ENCODE data around the gene TUBA1A.
"Not testable (repeated sequence)": the region's sequence is repeated elsewhere in the genome, so short reads cannot be mapped to it uniquely, and the experiment has no call there.

Gene TUBA1A

DNA sequence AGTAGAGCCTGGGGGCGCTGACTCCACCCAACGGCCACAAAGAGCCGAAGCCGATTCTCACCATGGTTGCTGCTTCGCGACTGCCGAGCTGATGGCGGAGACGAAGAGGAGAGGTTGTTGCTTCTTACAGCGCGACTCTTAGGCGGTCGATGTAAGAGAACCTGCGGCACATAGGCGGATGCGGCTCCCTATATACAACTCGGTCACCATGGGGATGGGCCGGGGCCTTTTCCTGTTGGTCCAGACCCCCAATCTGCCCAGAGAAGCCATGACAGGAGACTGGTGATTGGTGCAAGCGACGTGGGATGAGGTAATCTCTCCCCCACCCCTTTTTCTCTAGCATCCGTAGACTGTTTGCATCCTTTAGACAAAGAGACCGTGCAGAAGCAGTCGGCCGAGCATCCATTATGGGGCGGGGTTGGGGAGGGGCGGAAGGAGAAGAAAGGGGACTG is at the start of gene TUBA1A:
Gene TUBA1A (minus strand): TSS at position 165 of the 452 bp plus-strand sequence. CDS start 101 bp downstream, at position 64.
- DNase-seq = peak; percentile 98

GRCh38 chr12:49236423-49236822 is 47.5 kb upstream of the TUBA1A start:
- peak; percentile 30 for DNase-seq

- DNase-seq = peak; percentile 96
Observed at GRCh38 chr12:49233842-49234526, 45.1 kb upstream of the TUBA1A start.

GRCh38 chr12:49232940-49233841 is 44.3 kb upstream of the TUBA1A start:
- DNase-seq = peak; percentile 93

DNA sequence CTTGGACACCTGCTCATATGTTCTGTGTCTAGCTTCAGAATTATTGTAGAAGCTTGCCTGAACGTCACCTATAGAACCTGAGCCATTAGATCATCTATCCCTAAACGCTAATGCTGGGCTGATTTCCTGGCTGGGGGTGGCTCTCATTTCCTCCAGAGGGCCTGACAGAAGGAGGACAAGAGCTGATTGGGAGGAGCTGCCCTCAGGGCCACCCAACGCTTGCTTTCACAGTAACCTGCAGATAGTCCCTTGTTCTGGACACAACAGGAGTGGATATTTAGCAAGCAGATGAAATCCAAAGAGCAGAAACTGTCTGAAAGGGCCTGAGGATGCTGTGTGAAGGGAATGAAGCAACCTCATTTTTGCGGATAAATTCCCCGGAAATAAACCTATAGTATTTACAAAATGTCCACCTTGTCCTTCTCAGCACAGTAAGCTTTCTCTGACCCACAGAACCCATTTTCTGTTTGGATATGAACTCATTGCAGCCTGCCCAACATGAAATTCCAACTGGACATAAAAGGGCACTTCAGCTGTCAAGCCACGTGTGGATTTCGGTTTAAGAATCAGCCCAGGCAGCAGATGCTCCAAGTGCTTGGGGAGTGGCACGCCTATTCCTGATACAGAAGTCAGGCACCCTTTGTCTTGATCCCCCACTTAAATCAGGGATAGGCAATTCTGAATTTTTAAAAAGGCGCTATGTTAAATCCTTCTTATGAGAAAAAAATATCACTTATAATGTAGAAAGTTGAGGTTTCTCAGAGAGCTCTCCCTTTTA is 43.2 kb upstream of the TUBA1A start:
- no peak for DNase-seq

GRCh38 chr12:49230805-49231194 is 41.9 kb upstream of the TUBA1A start:
- DNase-seq = peak; percentile 78

- DNase-seq = no peak
Observed at GRCh38 chr12:49230176-49230804, 41.4 kb upstream of the TUBA1A start.

- DNase-seq = no peak
Observed at GRCh38 chr12:49228653-49229052, 39.8 kb upstream of the TUBA1A start.

DNA sequence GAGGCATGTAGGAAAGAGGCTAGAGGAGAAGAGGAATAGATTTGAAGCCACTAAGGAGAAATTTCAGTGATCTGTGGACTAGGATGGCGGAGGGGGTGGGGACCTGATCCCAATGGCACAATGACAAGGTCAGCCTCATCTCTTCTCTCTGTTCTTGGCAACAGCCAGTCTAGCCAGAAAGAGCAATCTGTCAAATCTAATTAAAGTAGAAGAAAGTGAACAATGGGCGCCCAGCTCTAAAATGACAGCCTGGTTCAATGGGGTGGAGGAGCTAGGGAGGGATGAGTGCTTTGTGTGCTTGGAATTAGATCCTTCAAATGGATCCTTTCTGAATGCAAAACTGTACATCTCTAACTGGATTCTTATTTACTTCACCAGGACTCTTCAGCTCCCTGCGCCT is 38.8 kb upstream of the TUBA1A start:
- DNase-seq = no peak

- DNase-seq = peak; percentile 46
Observed at GRCh38 chr12:49225576-49226166, 36.8 kb upstream of the TUBA1A start.

DNA sequence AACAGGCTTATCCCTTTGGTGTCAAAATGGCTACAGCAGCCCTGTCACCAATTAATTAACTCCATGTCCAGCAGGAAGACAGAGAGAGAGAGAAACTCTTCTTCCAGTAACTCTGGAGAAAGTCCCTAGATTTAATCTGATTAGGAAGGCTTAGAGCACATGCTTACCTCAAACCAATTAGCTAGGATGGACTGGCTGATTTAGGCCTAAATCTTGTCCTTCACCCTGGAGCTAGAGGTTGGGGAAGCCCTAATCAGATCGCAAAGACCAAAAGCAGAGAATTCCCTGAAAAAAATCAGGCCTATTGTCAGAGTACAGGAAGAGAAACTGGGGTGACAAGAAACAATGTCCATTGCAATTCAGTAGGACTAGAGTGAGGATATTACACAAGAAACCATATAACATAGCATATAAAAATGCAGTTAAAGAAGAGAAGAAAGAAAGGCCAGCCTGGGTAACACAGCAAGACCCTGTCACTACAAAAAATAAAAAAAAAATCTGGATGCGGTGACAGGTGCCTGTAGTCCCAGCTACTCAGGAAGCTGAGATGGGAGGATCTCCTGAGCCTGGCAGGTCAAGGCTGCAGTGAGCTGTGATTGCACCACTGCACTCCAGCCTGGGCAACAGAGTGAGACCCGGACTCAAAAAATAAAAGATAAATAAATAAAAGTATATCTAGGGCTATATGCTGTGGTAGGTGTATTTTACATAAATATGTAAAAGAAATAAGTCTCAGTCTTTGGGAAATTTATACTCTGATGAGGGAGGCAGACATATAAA is 34.9 kb upstream of the TUBA1A start:
- DNase-seq = no peak

- no peak for DNase-seq
Observed at GRCh38 chr12:49223122-49223521, 34.2 kb upstream of the TUBA1A start.

DNA sequence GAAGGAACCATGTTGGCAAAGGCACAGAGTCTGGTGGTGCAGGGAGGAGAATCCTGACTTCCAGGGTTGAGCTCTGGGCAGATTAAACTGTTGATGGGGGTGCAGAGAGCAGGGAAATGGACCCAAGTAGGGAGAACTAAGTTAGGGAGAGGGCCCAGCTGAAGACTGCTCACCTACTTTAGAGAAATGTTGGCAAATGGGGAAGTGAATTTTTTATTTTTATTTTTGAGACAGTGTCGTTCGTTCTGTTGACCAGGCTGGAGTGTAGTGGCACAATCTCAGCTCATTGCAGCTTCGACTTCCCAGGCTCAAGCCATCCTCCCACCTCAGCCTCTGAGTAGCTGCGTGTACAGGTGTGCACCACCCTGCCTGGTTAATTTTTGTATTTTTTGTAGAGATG is 32.1 kb upstream of the TUBA1A start:
- no peak for DNase-seq

- DNase-seq = no peak
Observed at GRCh38 chr12:49219417-49220026, 30.6 kb upstream of the TUBA1A start.

DNA sequence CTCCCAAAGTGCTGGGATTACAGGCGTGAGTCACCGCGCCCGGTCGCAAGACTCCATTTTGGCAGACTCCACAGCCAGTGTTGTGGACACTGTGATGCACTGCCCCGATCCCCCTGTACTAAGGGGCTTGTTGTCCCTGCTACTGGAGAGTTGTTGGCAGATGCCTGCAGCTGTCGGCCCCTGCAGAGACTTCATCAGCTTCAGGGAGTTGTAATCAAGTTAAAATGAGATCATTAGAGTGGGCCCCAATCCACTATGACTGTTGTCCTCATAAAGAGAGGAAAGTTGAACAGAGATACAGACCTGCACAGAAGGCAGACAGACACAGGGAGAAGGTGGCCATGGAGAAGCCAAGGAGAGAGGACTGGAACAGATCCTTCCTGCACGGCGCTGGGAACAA is 23.7 kb upstream of the TUBA1A start:
- no peak for DNase-seq

GRCh38 chr12:49210703-49211102 is 21.8 kb upstream of the TUBA1A start:
- not testable (repeated sequence) for DNase-seq

DNA sequence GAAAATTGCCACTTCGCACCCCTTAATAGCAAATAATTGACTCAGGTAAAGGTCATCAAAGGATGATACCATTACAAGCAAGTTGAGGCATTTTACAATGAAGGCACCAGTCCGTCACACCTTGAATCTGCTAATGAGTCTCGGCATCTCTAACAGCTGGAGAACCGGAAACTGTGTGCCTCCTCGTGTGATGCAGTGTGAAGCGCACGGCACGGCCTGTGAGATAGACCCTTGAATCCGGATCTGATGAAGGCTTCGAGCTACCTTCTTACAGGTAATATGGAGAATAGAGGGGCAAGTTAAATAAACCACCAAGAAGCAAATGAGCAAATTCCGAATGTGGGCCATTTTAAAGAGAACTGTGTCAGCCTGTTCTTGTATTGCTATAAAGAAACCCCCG is 19.8 kb upstream of the TUBA1A start:
- DNase-seq = no peak

GRCh38 chr12:49208146-49208545 is 19.3 kb upstream of the TUBA1A start:
- no peak for DNase-seq

DNA sequence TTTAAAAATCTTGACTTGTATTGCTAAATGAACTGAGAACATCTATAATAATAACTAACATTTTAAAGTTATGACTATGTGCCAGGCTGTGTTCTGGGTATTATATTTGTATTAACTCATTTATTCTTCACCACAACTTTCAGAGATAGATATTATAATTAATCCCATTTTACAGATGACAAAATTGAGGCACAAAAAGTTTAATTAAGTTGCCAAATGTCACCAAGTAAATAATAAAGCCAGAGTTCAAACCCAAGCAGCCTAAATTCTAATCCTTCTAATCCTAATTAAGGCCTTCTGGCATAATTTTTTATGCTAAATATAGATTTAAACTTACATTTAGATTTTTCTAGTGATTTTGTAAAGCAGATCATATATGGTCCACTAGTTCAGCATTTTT is 17.5 kb upstream of the TUBA1A start:
- no peak for DNase-seq

DNA sequence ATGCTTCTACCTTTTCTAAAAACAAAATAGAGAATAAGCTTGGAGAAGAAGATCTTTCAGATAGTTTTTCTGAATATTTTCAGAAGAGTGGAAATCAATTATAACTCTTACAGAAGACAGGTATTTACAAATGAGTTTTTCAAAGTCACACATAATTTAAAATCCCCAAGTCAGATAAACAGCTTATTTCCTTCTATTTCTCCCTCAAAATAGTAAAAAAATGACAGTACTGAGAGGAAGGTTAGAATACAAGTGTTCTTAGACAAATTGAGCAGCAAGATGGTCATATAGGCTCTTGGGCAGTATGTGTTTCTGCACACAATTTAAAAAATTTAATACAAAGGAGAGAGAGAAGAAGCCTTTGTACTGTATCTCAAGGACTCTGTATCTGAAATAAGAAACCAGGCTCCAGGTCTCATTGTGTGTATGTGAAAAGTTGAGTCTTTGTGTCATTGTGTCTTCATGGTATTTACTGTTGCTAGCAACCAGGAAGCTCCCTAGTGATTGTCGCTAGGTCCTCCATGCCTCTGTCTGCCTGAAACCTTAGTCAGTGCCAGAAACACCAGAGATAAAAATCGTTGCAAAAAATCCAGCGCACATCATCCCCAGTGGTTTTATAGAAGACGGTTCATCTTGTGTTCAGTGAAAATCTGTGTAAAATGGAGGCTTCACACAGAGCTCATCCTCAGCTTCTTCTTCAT is 12.9 kb upstream of the TUBA1A start:
- peak; percentile 54 for DNase-seq

All from hematopoietic multipotent progenitor cell treated with erythropoietin and hydrocortisone succinate and interleukin-3 and kit ligand, for 4 days (in vitro differentiated cells).